GM19035 (cell line): ENCODE data around the gene SESN1.
"Not testable (repeated sequence)": the region's sequence is repeated elsewhere in the genome, so short reads cannot be mapped to it uniquely, and the experiment has no call there.

Source experiments
- ATAC-seq: cut with Tn5 transposase; IDR thresholded peaks from one replicate; pipeline ENCODE4 v1.9.1; 2021; ENCODE audit not compliant: unreplicated experiment

SESN1 gene

GRCh38 chr6:109095036-109095834 is 589 bp upstream of the SESN1 start, which contains the start of gene CEP57L1:
TSS of gene CEP57L1 (plus strand) at chr6:109095507. CDS start at chr6:109145222, 49,715 bp downstream.
- ATAC-seq: peak; percentile 70

- no peak for ATAC-seq
Measured at GRCh38 chr6:109093732-109094415, 772 bp downstream of the SESN1 start.

- ATAC-seq: no peak
Measured at GRCh38 chr6:109092074-109092473, 2.6 kb downstream of the SESN1 start.

GRCh38 chr6:109091314-109092024 is 3.2 kb downstream of the SESN1 start:
- ATAC-seq: no peak

GRCh38 chr6:109088995-109089394 is 5.7 kb downstream of the SESN1 start:
- ATAC-seq: no peak

GRCh38 chr6:109087661-109088264 is 6.9 kb downstream of the SESN1 start:
- ATAC-seq: no peak

GRCh38 chr6:109084146-109084545 is 10.5 kb downstream of the SESN1 start:
- not testable (repeated sequence) for ATAC-seq

- ATAC-seq: no peak
Measured at GRCh38 chr6:109083657-109084056, 11.0 kb downstream of the SESN1 start.

- ATAC-seq: no peak
Measured at GRCh38 chr6:109082188-109082577, 12.5 kb downstream of the SESN1 start.

- no peak for ATAC-seq
Measured at GRCh38 chr6:109081516-109082187, 13.0 kb downstream of the SESN1 start.

- ATAC-seq: no peak
Measured at GRCh38 chr6:109081026-109081425, 13.6 kb downstream of the SESN1 start.

- ATAC-seq: no peak
Measured at GRCh38 chr6:109079981-109080380, 14.7 kb downstream of the SESN1 start.

- ATAC-seq: no peak
Measured at GRCh38 chr6:109076377-109076776, 18.3 kb downstream of the SESN1 start.

GRCh38 chr6:109075934-109076333 is 18.7 kb downstream of the SESN1 start:
- ATAC-seq: no peak

- ATAC-seq: no peak
Measured at GRCh38 chr6:109074133-109074415, 20.6 kb downstream of the SESN1 start.

- peak; percentile 60 for ATAC-seq
Measured at GRCh38 chr6:109073344-109074132, 21.1 kb downstream of the SESN1 start.

- no peak for ATAC-seq
Measured at GRCh38 chr6:109071125-109071917, 23.3 kb downstream of the SESN1 start.

GRCh38 chr6:109069746-109070145 is 24.9 kb downstream of the SESN1 start:
- ATAC-seq: no peak

- no peak for ATAC-seq
Measured at GRCh38 chr6:109062767-109063352, 31.8 kb downstream of the SESN1 start.
